Breast epithelium (tissue), 4 donors: ENCODE data around the gene CST4. TPM values are rescaled to one million over a fixed set of nuclear protein-coding genes. Genes with fewer than 3 reads are reported as not detected.
"Not testable (repeated sequence)": the region's sequence is repeated elsewhere in the genome, so short reads cannot be mapped to it uniquely, and the experiment has no call there.

Source experiments
- DNase-seq, 2 donors: peaks; one replicate each; pipeline ENCODE4 v3.0.0-alpha.2; 2019; ENCODE audit warnings: low spot score in 2 of 2
- H3K27ac ChIP-seq, 2 donors: fragments of 200-600 bp; sonication (generic) in 1 of 2; one replicate each; pipeline ENCODE4 v1.5.1; 2016 to 2019; ENCODE audit warnings: mild to moderate bottlenecking in 1 of 2
- H3K27me3 ChIP-seq, 2 donors: fragments of 200-600 bp; sonication (generic) in 1 of 2; one replicate each; pipeline versions ENCODE4 v1.5.1 to v1.6.0; 2017 to 2019; ENCODE audit warnings: control low read depth in 1 of 2, mild to moderate bottlenecking in 1 of 2
- H3K36me3 ChIP-seq: fragments of 200-600 bp; one replicate; pipeline ENCODE4 v1.5.1; 2019
- H3K4me1 ChIP-seq, 2 donors: fragments of 200-600 bp; sonication (generic); one replicate each; pipeline ENCODE4 v1.5.1; 2016 to 2019; ENCODE audit warnings: control low read depth in 1 of 2
- H3K4me3 ChIP-seq, 3 donors: fragments of 200-600 bp; sonication (generic); 1 replicate in 2 of 3; 2 replicates in 1 of 3; pipeline ENCODE4 v1.5.1; 2016 to 2019; ENCODE audit warnings: mild to moderate bottlenecking in 3 of 3, moderate library complexity in 2 of 3
- H3K9me3 ChIP-seq, 2 donors: fragments of 200-600 bp; sonication (generic) in 1 of 2; one replicate each; pipeline ENCODE4 v1.5.1; 2016 to 2019; ENCODE audit warnings: control low read depth in 1 of 2
- CTCF ChIP-seq, 3 donors: fragments of 450-650 bp; IDR thresholded peaks; one replicate each; pipeline ENCODE4 v1.5.1; 2016 to 2017; ENCODE audit warnings: antibody characterized with exemption in 3 of 3, mild to moderate bottlenecking in 3 of 3, moderate library complexity in 3 of 3
- POLR2A ChIP-seq: fragments of 450-650 bp; IDR thresholded peaks from one replicate; pipeline ENCODE4 v1.6.1; 2016; ENCODE audit warnings: antibody characterized with exemption, mild to moderate bottlenecking, moderate library complexity
- POLR2AphosphoS5 ChIP-seq, 3 donors: sonication (generic); formaldehyde crosslinking; IDR thresholded peaks; one replicate each; pipeline ENCODE4 v1.6.1; 2017; ENCODE audit warnings: antibody characterized with exemption in 3 of 3
- intact Hi-C: fragments of 100-400 bp; cut with DNase I; formaldehyde crosslinking; loops from one replicate; pipeline ENCODE4 v1.15.1; 2023; ENCODE audit warnings: low total_unique reads
- total RNA-seq, 3 donors: library from RNA; depleted of rRNA; stranded (reverse); fragments of >200 nt; gene quantifications; one replicate each; pipeline ENCODE4 v1.1.0, GENCODE V29; 2016

CST4 gene
- total RNA-seq, 3 donors from 2014 or later, result not detected

GRCh38 chr20:23700931-23701330, 12.1 kb upstream of the CST4 start:
- intact Hi-C loops, result no loop called here
- no peak overlapping the region for H3K27ac ChIP-seq
- H3K4me1 ChIP-seq, result no peaks in the 10 kb centered on the region
- no peak overlapping the region for H3K4me3 ChIP-seq
- H3K36me3 ChIP-seq, result no peaks in the 10 kb centered on the region
- no peak for DNase-seq
- no peaks in the 10 kb centered on the region for H3K27me3 ChIP-seq
- no peaks in the 10 kb centered on the region for H3K9me3 ChIP-seq
- no peak for TF ChIP-seq POLR2AphosphoS5 (IDR thresholded peaks at IDR 0.05)
- TF ChIP-seq POLR2A, result no peak
- no peak for TF ChIP-seq CTCF (IDR thresholded peaks at IDR 0.05)

- Histone ChIP-seq H3K27ac (no peak overlapping the region), H3K27me3 (no peaks in the 10 kb centered on the region), H3K36me3 (no peaks in the 10 kb centered on the region), H3K9me3 (no peaks in the 10 kb centered on the region), H3K4me1 (no peaks in the 10 kb centered on the region), H3K4me3 (no peak overlapping the region)
- DNase-seq, result no peak
- intact Hi-C loops, result no loop called here
- TF ChIP-seq POLR2A (no peak), CTCF (IDR thresholded peaks at IDR 0.05) (no peak), POLR2AphosphoS5 (IDR thresholded peaks at IDR 0.05) (no peak)
Observed at GRCh38 chr20:23697947-23698346, 9.1 kb upstream of the CST4 start.

DNA sequence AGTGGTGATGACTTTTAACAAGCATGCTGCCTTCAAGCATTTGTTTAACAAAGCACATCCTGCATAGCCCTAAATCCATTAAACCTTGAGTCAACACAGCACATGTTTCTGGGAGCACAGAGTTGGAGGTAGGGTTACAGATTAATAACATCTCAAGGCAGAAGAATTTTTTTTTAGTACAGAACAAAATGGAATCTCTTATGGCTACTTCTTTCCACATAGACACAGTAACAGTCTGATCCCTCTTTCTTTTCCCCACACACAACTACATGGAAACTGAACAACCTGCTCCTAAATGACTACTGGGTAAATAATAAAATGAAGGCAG, 6.2 kb upstream of the CST4 start:
- H3K4me3 ChIP-seq, H3K4me1 ChIP-seq, H3K27ac ChIP-seq, DNase-seq, H3K36me3 ChIP-seq, H3K9me3 ChIP-seq, H3K27me3 ChIP-seq, intact Hi-C loops: not testable (repeated sequence)

DNA sequence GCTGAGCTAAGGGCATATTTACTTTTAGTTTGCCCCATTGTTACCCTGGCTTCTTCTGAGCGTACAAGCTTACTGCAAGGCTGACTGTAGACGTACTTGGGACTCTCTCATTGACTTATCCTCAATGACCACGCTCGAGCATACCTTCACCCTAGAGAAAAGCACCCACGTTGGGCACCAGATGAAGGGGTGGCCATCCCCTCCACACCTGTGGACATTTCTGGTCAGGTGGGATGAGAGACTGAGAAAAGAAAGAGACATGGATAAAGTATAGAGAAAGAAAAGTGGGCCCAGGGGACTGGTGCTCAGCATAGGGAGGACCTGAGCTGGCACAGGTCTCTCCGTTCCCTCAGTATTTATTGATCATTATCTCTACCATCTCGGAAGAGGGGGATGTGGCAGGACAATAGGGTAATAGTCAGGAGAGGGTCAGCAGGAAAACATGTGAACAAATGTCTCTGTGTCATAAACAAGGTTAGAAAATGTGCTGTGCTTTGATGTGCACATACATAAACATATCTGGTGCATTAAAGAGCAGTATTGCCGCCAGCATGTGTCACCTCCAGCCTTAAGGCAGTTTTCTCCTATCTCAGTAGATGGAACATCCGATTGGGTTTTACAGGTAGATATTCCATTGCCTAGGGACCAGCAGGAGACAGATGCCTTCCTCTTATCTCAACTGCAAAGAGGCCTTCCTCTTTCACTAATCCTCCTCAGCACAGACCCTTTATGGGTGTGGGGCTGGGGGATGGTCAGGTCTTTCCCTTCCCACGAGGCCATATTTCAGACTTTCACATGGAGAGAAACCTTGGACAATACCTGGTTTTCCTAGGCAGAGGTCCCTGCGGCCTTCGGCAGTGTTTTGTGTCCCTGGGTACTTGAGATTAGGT, 5.6 kb upstream of the CST4 start:
- H3K4me1 ChIP-seq, H3K36me3 ChIP-seq, DNase-seq, H3K9me3 ChIP-seq, H3K27me3 ChIP-seq, H3K4me3 ChIP-seq, intact Hi-C loops, H3K27ac ChIP-seq: not testable (repeated sequence)

DNA sequence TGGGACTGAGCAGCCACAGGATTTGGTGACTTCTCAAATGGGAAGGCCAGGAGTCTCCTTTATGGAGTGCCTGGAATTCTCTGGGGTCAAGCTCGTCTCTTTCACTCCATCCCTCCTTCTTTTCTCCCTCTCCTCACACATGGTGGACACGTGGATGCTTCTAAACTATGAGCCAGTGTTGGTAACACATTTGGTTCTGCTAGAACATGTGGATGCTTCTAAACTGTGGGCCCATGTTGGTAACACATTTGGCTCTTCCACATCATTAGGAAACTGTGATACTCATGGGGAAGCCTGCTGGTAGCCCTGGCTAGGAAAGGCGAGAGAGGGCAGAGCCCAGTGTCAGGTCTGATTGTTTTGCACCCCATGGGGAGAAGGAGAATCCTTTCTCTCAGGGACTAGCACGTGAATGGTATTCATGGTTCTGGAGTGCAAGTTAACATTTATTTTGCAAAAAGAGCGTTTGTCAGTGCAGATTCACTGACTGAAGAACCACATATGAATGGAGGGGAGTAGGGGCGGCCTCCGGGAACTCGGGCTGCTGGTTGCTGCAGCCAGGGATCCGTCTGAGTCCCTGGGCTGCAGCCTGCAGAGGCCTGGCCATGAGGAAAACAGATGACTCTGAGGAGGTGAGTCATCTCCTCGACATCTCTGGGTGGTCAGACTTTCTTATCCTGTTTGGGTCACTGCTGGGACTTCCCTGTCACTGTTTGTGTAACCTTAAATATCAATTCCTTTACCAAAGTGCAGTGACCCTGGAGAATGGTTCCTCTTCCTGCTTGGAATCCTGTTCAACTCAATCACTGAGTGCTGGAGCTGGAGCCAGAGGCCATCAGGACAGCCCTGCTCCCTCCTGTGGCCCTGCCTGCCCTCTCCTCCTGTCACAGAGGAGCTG, 4.1 kb upstream of the CST4 start:
- intact Hi-C loops, H3K9me3 ChIP-seq, DNase-seq, H3K4me3 ChIP-seq, H3K4me1 ChIP-seq, H3K27me3 ChIP-seq, H3K36me3 ChIP-seq: not testable (repeated sequence)
- peak overlapping the region in 1 of 2 donors; percentile 58 for H3K27ac ChIP-seq

GRCh38 chr20:23691675-23692074, 2.8 kb upstream of the CST4 start:
- no peak for DNase-seq
- intact Hi-C loops, result no loop called here
- H3K4me3 ChIP-seq, result no peak overlapping the region
- no peaks in the 10 kb centered on the region for H3K36me3 ChIP-seq
- TF ChIP-seq POLR2A (no peak), CTCF (IDR thresholded peaks at IDR 0.05) (no peak), POLR2AphosphoS5 (IDR thresholded peaks at IDR 0.05) (no peak)
- no peak overlapping the region for H3K27ac ChIP-seq
- H3K9me3 ChIP-seq, result no peaks in the 10 kb centered on the region
- H3K4me1 ChIP-seq, result no peaks in the 10 kb centered on the region
- no peaks in the 10 kb centered on the region for H3K27me3 ChIP-seq
